ENCODE results near the gene HDHD5.

Gene HDHD5

DNA sequence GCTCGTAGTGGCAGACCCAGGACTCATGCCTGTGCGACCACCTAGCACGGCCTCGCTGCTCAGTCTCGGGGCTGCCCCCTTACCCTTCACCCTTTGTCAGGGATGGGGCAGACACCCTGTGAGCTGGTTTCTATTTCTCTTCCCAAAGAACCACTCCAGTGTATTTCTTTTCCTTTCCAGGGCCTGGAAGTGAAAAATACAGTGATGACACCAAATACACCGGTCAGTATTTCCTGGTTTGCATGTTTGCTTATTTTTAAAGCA, 51.6 kb downstream of the HDHD5 start:
- TF ChIP-seq, protein P1, sequence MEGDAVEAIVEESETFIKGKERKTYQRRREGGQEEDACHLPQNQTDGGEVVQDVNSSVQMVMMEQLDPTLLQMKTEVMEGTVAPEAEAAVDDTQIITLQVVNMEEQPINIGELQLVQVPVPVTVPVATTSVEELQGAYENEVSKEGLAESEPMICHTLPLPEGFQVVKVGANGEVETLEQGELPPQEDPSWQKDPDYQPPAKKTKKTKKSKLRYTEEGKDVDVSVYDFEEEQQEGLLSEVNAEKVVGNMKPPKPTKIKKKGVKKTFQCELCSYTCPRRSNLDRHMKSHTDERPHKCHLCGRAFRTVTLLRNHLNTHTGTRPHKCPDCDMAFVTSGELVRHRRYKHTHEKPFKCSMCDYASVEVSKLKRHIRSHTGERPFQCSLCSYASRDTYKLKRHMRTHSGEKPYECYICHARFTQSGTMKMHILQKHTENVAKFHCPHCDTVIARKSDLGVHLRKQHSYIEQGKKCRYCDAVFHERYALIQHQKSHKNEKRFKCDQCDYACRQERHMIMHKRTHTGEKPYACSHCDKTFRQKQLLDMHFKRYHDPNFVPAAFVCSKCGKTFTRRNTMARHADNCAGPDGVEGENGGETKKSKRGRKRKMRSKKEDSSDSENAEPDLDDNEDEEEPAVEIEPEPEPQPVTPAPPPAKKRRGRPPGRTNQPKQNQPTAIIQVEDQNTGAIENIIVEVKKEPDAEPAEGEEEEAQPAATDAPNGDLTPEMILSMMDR (IDR thresholded peaks at IDR 0.05; ENCODE audit: insufficient read depth, low read length, poor library complexity, severe bottlenecking) = no peak
- TF ChIP-seq EZH2phosphoT487 (conservative IDR thresholded peaks at IDR 0.05; ENCODE audit: low read length) = no peak
- Histone ChIP-seq H3K27ac (ENCODE audit: low read depth, low read length) (no peak overlapping the region), H3K4me2 (ENCODE audit: low read depth, low read length, poor library complexity, severe bottlenecking) (no peak overlapping the region), H3K9me3 (ENCODE audit: insufficient read depth, low read length) (no peaks in the 10 kb centered on the region), H3K9me2 (replicated peaks; ENCODE audit: insufficient read depth, low read length) (no peaks in the 10 kb centered on the region), H3K36me3 (ENCODE audit: low read length) (no peaks in the 10 kb centered on the region), H3K79me2 (ENCODE audit: insufficient read depth, low read length) (no peaks in the 10 kb centered on the region), H3K9ac (ENCODE audit: low read length) (no peak overlapping the region), H4K20me1 (ENCODE audit: low read depth, low read length) (no peaks in the 10 kb centered on the region), H2AFZ (ENCODE audit: low read depth, low read length, severe bottlenecking) (no peak overlapping the region), H3K4me3 (ENCODE audit: insufficient read depth, low read length, poor library complexity, severe bottlenecking) (no peak overlapping the region), H3F3A (ENCODE audit: insufficient read depth) (no peaks in the 10 kb centered on the region), H3K27me3 (ENCODE audit: low read length) (no peaks in the 10 kb centered on the region)

DNA sequence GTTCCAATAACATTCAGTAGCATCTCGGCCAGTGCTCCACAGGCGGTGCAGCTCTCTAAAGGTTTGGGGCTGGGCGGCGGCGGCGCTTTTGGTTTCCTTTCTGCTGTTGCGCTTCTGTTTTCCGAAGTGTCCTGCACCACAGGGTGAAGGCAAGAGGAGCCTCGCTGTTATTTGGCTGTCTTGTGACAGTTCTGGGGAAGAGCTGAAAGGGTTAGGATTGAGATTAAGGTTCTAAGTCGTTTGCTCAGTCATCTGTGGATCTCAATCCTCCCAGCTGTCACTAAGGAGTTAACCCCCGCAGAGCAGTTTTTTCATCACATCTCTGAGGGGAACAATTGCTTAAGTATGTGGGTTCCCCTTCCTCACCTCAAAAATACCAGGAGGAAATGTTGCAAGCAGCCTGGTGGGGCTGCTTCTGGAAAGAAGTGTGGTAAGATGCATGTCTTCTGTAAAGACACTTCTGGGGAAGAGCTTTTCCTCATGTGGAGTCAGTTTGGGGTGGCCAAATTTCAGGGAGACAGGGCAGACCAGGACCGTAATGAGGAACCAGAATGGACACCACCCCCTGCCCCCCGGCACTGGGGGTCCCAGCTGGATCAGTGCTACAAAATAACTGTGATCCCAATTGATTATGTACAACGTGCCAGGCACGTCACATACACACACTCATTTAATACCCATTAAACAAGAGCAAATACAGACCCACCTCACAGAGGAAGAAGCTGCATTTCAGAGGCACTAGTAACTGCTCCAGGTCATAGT, 52.1 kb downstream of the HDHD5 start:
- Histone ChIP-seq H3K9me3 (ENCODE audit: insufficient read depth, low read length) (no peaks in the 10 kb centered on the region), H2AFZ (ENCODE audit: low read depth, low read length, severe bottlenecking) (no peak overlapping the region), H3K4me3 (ENCODE audit: insufficient read depth, low read length, poor library complexity, severe bottlenecking) (no peak overlapping the region), H3F3A (ENCODE audit: insufficient read depth) (no peaks in the 10 kb centered on the region), H3K4me2 (ENCODE audit: low read depth, low read length, poor library complexity, severe bottlenecking) (no peak overlapping the region), H3K27ac (ENCODE audit: low read depth, low read length) (no peak overlapping the region), H3K27me3 (ENCODE audit: low read length) (no peaks in the 10 kb centered on the region), H3K9me2 (replicated peaks; ENCODE audit: insufficient read depth, low read length) (no peaks in the 10 kb centered on the region), H3K79me2 (ENCODE audit: insufficient read depth, low read length) (no peaks in the 10 kb centered on the region), H3K36me3 (ENCODE audit: low read length) (no peaks in the 10 kb centered on the region), H3K9ac (ENCODE audit: low read length) (no peak overlapping the region), H4K20me1 (ENCODE audit: low read depth, low read length) (no peaks in the 10 kb centered on the region)
- TF ChIP-seq EZH2phosphoT487 (conservative IDR thresholded peaks at IDR 0.05; ENCODE audit: low read length) = no peak
- TF ChIP-seq, protein P1 (IDR thresholded peaks at IDR 0.05; ENCODE audit: insufficient read depth, low read length, poor library complexity, severe bottlenecking) = no peak

DNA sequence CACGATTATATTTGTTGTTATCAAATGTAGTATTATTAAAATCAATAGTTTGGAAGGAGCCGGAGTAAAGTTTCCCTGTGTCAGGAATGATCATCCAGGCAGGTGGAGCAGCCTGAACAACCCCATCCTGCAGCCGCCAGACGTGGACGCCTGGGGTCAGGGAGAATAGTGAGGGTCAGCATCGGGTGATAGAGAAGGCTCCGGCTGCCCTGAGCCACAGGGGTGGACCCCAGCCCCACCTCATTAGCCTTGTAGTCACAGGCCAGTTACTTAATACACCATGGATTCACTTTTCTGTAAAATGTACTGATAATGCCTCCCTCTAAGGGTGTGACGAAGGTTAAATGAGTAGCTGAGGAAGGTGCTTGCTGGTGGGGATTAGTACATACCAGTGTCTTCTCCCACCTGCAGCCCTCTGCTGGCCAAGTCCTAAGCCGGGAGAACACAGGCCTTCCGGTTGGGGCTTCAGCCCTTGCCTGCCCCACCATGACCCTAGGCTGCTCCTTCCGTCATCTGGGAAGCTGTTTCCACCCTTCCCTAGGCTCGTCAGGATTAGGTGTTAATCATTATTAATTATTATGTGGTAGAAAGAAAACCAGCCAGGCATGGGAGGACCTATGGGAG, 52.8 kb downstream of the HDHD5 start:
- H3K27me3 ChIP-seq (ENCODE audit: low read length) = no peaks in the 10 kb centered on the region
- TF ChIP-seq, protein P1 (IDR thresholded peaks at IDR 0.05; ENCODE audit: insufficient read depth, low read length, poor library complexity, severe bottlenecking) = no peak
- TF ChIP-seq EZH2phosphoT487 (conservative IDR thresholded peaks at IDR 0.05; ENCODE audit: low read length) = no peak

More for the DNA sequence above, 52.8 kb downstream of the HDHD5 start:
- Histone ChIP-seq H3K4me2 (ENCODE audit: low read depth, low read length, poor library complexity, severe bottlenecking) (no peak overlapping the region), H3F3A (ENCODE audit: insufficient read depth) (no peaks in the 10 kb centered on the region), H3K9ac (ENCODE audit: low read length) (no peak overlapping the region), H3K36me3 (ENCODE audit: low read length) (no peaks in the 10 kb centered on the region), H3K27ac (ENCODE audit: low read depth, low read length) (no peak overlapping the region), H3K9me2 (replicated peaks; ENCODE audit: insufficient read depth, low read length) (no peaks in the 10 kb centered on the region), H3K4me3 (ENCODE audit: insufficient read depth, low read length, poor library complexity, severe bottlenecking) (no peak overlapping the region), H3K9me3 (ENCODE audit: insufficient read depth, low read length) (no peaks in the 10 kb centered on the region), H3K79me2 (ENCODE audit: insufficient read depth, low read length) (no peaks in the 10 kb centered on the region), H4K20me1 (ENCODE audit: low read depth, low read length) (no peaks in the 10 kb centered on the region), H2AFZ (ENCODE audit: low read depth, low read length, severe bottlenecking) (no peak overlapping the region)

All from SU-DHL-6 (cell line).